ENCODE measurements around the gene CLIP3.

CLIP3 gene

DNA sequence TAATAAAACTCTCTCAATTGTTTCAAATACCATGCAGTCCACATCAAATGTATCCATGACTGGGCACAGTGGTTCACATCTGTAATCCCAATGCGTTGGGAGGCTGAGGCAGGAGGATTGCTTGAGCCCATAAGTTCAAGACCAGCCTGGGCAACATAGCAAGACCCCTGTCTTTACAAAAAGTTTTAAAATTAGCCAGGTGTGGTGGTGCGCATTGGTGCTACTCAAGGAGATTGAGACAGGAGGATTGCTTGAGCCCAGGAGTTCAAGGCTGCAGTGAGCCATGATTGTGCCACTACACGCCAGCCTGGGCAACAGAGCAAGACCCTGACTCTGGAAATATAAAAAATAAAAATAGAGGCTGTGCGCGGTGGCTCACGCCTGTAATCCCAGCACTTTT, 5.0 kb downstream of the CLIP3 start:
- Histone ChIP-seq H3K9ac (ENCODE audit: low read length) (no peak overlapping the region), H3K79me2 (ENCODE audit: low read length) (no peaks in the 10 kb centered on the region), H3K27ac (ENCODE audit: low read length) (no peak overlapping the region), H4K20me1 (ENCODE audit: insufficient read depth, low read length) (no peaks in the 10 kb centered on the region), H3K36me3 (replicated peaks; ENCODE audit: low read depth, low read length) (peaks cover 11% of the 10 kb centered on the region), H3K27me3 (ENCODE audit: low read depth, low read length) (no peaks in the 10 kb centered on the region), H3K9me3 (ENCODE audit: insufficient read depth, low read length) (no peaks in the 10 kb centered on the region), H3K4me1 (ENCODE audit: low read length) (no peaks in the 10 kb centered on the region), H3K4me2 (ENCODE audit: low read length) (no peak overlapping the region), H3K4me3 (ENCODE audit: low read length) (no peak overlapping the region), H2AFZ (ENCODE audit: low read depth, low read length) (no peak overlapping the region)
- TF ChIP-seq, protein P1, sequence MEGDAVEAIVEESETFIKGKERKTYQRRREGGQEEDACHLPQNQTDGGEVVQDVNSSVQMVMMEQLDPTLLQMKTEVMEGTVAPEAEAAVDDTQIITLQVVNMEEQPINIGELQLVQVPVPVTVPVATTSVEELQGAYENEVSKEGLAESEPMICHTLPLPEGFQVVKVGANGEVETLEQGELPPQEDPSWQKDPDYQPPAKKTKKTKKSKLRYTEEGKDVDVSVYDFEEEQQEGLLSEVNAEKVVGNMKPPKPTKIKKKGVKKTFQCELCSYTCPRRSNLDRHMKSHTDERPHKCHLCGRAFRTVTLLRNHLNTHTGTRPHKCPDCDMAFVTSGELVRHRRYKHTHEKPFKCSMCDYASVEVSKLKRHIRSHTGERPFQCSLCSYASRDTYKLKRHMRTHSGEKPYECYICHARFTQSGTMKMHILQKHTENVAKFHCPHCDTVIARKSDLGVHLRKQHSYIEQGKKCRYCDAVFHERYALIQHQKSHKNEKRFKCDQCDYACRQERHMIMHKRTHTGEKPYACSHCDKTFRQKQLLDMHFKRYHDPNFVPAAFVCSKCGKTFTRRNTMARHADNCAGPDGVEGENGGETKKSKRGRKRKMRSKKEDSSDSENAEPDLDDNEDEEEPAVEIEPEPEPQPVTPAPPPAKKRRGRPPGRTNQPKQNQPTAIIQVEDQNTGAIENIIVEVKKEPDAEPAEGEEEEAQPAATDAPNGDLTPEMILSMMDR (IDR thresholded peaks at IDR 0.05; ENCODE audit: low read depth, low read length): no peak
- no peak for TF ChIP-seq EZH2phosphoT487 (IDR thresholded peaks at IDR 0.05; ENCODE audit: low read depth)

DNA sequence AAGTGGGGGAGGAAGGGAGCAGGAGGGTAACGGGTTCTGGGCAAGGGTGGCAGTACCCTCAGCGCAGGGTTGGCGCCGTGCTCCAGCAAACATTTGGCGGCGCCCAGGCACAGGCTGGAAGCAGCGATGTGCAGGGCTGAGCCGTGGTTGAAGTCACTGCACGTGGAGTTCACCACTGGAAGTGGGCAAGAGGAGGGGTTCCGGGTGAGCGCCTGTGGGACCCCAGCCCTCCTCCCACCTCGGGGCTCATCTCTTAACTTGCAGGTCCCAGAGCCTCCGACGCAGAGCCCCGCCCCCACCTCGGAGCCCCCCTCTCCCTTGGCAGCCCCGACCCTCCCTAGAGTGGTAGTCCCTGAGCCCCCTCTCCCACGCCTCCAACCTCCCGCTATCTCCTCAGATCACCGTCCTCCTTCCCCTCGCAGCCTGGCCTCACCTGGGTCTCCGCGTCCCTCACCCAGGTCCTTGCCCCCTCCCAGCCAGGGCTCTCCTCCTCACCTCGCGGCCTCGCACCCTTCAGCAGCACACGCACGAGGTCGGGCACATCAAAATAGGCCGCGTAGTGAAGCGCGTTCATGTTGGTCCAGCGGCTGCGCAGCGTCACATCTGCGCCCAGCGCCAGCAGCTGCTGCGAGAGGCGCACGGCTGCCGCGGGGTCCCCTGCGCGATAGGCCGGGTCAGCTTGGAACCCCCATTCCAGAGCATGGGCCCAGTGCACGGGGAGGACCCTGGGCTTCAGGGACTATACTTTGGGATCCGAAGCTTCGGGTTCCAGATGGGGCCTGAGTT, 6.4 kb downstream of the CLIP3 start:
- Histone ChIP-seq H2AFZ (ENCODE audit: low read depth, low read length) (no peak overlapping the region), H4K20me1 (ENCODE audit: insufficient read depth, low read length) (no peaks in the 10 kb centered on the region), H3K4me2 (ENCODE audit: low read length) (no peak overlapping the region), H3K36me3 (replicated peaks; ENCODE audit: low read depth, low read length) (peaks cover 11% of the 10 kb centered on the region), H3K79me2 (ENCODE audit: low read length) (no peaks in the 10 kb centered on the region), H3K27me3 (ENCODE audit: low read depth, low read length) (no peaks in the 10 kb centered on the region), H3K9me3 (ENCODE audit: insufficient read depth, low read length) (no peaks in the 10 kb centered on the region), H3K4me1 (ENCODE audit: low read length) (no peaks in the 10 kb centered on the region), H3K27ac (ENCODE audit: low read length) (no peak overlapping the region), H3K9ac (ENCODE audit: low read length) (no peak overlapping the region), H3K4me3 (ENCODE audit: low read length) (no peak overlapping the region)
- TF ChIP-seq EZH2phosphoT487 (IDR thresholded peaks at IDR 0.05; ENCODE audit: low read depth): no peak
- TF ChIP-seq, protein P1 (IDR thresholded peaks at IDR 0.05; ENCODE audit: low read depth, low read length): no peak

DNA sequence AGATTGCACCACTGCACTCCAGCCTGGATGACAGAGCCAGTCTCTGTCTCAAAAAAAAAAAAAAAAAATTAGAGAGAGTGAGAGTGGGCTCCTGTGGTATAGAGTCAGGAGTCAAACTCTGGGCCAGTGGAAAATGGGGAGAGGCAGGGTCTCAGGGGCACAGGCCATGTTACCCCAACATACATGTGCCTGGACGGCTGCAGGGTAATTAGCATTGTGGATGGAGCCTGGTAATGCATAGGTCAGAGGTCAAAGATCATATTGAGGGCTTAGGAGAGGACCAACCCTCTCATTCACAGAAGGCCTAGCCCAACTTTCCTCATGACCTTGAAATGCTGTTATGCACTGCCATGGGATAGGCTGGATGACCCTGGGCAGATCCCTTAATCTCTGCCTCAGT, 7.1 kb downstream of the CLIP3 start:
- Histone ChIP-seq H3K9me3 (ENCODE audit: insufficient read depth, low read length) (no peaks in the 10 kb centered on the region), H3K27me3 (ENCODE audit: low read depth, low read length) (no peaks in the 10 kb centered on the region), H3K36me3 (replicated peaks; ENCODE audit: low read depth, low read length) (peaks cover 16% of the 10 kb centered on the region), H3K4me1 (ENCODE audit: low read length) (no peaks in the 10 kb centered on the region), H4K20me1 (ENCODE audit: insufficient read depth, low read length) (no peaks in the 10 kb centered on the region), H3K79me2 (ENCODE audit: low read length) (no peaks in the 10 kb centered on the region), H3K9ac (ENCODE audit: low read length) (no peak overlapping the region), H2AFZ (ENCODE audit: low read depth, low read length) (no peak overlapping the region), H3K4me2 (ENCODE audit: low read length) (no peak overlapping the region), H3K27ac (ENCODE audit: low read length) (no peak overlapping the region), H3K4me3 (ENCODE audit: low read length) (no peak overlapping the region)
- TF ChIP-seq, protein P1 (IDR thresholded peaks at IDR 0.05; ENCODE audit: low read depth, low read length): no peak

DNA sequence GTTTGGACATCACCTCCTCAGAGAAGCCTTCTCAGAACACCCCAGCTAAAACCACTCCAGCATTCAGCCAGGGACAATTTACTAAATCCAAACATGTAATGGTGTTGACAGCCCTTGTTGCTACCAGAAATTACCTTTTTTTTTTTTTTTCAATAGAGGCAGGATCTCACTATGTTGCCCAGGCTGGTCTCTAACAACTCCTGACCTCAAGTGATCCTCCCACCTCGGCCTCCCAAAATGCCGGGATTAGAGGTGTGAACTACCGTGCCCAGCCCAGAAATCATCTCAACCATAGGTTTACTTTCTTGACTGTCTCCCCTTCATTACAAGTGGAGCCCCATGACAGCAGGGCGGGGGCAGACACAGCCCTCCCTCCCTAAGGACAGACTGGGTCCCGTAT, 9.2 kb downstream of the CLIP3 start:
- no peaks in the 10 kb centered on the region for H3K27me3 ChIP-seq (ENCODE audit: low read depth, low read length)
- peaks cover 23% of the 10 kb centered on the region for H3K36me3 ChIP-seq (replicated peaks; ENCODE audit: low read depth, low read length)
- no peak overlapping the region for H3K9ac ChIP-seq (ENCODE audit: low read length)
- no peak for TF ChIP-seq EZH2phosphoT487 (IDR thresholded peaks at IDR 0.05; ENCODE audit: low read depth)
- TF ChIP-seq, protein P1 (IDR thresholded peaks at IDR 0.05; ENCODE audit: low read depth, low read length): no peak
- H3K27ac ChIP-seq (ENCODE audit: low read length): no peak overlapping the region
- no peaks in the 10 kb centered on the region for H3K4me1 ChIP-seq (ENCODE audit: low read length)
- H4K20me1 ChIP-seq (ENCODE audit: insufficient read depth, low read length): no peaks in the 10 kb centered on the region
- no peaks in the 10 kb centered on the region for H3K79me2 ChIP-seq (ENCODE audit: low read length)
- no peak overlapping the region for H2AFZ ChIP-seq (ENCODE audit: low read depth, low read length)
- no peaks in the 10 kb centered on the region for H3K9me3 ChIP-seq (ENCODE audit: insufficient read depth, low read length)
- no peak overlapping the region for H3K4me3 ChIP-seq (ENCODE audit: low read length)
- H3K4me2 ChIP-seq (ENCODE audit: low read length): no peak overlapping the region

Data from OCI-LY3 (cell line).